Measurements from ENCODE around the gene AP4M1.

GRCh38 chr7:100069991-100070390 lies 31.5 kb upstream of the AP4M1 start:
- TF ChIP-seq NCOA2 (IDR thresholded peaks at IDR 0.05; ENCODE audit: partially characterized antibody in 2 of 2) (no peak), CEBPB (tag; IDR thresholded peaks at IDR 0.05) (no peak)

All from K562 (cell line).